Measurements from ENCODE around the gene SYCP3.

DNA sequence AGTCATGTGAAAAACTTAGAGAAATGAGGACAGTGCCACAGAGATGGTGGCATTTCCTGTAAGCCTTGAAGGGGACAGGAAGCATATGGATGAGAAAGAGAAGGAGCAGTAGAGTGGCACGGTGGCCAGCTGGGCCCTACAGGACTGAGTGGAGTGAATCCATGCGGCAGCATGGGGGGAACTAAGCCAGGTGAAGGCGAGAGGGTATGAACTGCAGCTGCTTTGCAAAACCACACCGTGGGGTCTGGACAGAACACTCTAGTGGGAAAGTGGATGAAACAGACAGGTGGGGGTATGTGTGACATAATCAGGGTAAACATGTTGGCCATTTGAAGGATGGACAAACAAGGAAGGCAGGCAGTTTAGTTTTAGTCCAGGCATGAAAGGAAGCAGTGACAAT, 10.4 kb upstream of the SYCP3 start:
- no peak for TF ChIP-seq POLR2A (IDR thresholded peaks at IDR 0.05)
- TF ChIP-seq, protein P1, sequence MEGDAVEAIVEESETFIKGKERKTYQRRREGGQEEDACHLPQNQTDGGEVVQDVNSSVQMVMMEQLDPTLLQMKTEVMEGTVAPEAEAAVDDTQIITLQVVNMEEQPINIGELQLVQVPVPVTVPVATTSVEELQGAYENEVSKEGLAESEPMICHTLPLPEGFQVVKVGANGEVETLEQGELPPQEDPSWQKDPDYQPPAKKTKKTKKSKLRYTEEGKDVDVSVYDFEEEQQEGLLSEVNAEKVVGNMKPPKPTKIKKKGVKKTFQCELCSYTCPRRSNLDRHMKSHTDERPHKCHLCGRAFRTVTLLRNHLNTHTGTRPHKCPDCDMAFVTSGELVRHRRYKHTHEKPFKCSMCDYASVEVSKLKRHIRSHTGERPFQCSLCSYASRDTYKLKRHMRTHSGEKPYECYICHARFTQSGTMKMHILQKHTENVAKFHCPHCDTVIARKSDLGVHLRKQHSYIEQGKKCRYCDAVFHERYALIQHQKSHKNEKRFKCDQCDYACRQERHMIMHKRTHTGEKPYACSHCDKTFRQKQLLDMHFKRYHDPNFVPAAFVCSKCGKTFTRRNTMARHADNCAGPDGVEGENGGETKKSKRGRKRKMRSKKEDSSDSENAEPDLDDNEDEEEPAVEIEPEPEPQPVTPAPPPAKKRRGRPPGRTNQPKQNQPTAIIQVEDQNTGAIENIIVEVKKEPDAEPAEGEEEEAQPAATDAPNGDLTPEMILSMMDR (IDR thresholded peaks at IDR 0.05) = no peak
